WTC11 (cell line): ENCODE results near the gene SPNS2. TPM values are rescaled to one million over a fixed set of nuclear protein-coding genes. Genes with fewer than 3 reads are reported as not detected.

Experiments
- ATAC-seq: fragments of 200-7000 bp; cut with Tn5 transposase; 2 replicates; pipeline ENCODE4 v1.10.0; 2021; ENCODE audit warnings: mild to moderate bottlenecking, moderate library complexity
- CTCF ChIA-PET: fragments of 300-600 bp; sonication (Branson Sonifier 250); formaldehyde crosslinking; loops from one replicate; lab custom pipeline; 2021; ENCODE audit warnings: antibody characterized with exemption; lab: Charles Lee
- POLR2A ChIA-PET: fragments of 350-600 bp; sonication (Branson Sonifier 250); formaldehyde crosslinking; loops from one replicate; lab custom pipeline; 2021; ENCODE audit warnings: antibody characterized with exemption; lab: Charles Lee
- DNase-seq: peaks from one replicate; pipeline ENCODE4 v3.0.0; 2021; ENCODE audit warnings: low spot score
- H3K27ac Mint-ChIP-seq: 2 replicates; pipeline ENCODE4 v1.8.0; 2021; ENCODE audit warnings: mixed read lengths
- H3K27me3 Mint-ChIP-seq: 2 replicates; pipeline ENCODE4 v1.8.0; 2021; ENCODE audit warnings: low read depth, mild to moderate bottlenecking, moderate library complexity, mixed read lengths
- H3K36me3 Mint-ChIP-seq: 2 replicates; pipeline ENCODE4 v1.8.0; 2021; ENCODE audit warnings: mixed read lengths
- H3K4me1 Mint-ChIP-seq: 2 replicates; pipeline ENCODE4 v1.8.0; 2022; ENCODE audit warnings: mixed read lengths
- H3K4me3 Mint-ChIP-seq: 2 replicates; pipeline ENCODE4 v1.8.0; 2021; ENCODE audit warnings: mild to moderate bottlenecking, moderate library complexity, mixed read lengths
- H3K9me3 Mint-ChIP-seq: 2 replicates; pipeline ENCODE4 v1.8.0; 2021; ENCODE audit warnings: mixed read lengths
- AFF4 ChIP-seq: sonication (generic); formaldehyde crosslinking; IDR thresholded peaks from 2 replicates; pipeline ENCODE4 v1.8.1; 2023; ENCODE audit warnings: mild to moderate bottlenecking, missing genetic modification reagents, borderline replicate concordance
- CREM ChIP-seq: sonication (generic); formaldehyde crosslinking; IDR thresholded peaks from 2 replicates; pipeline ENCODE4 v1.8.1; 2022; ENCODE audit warnings: mild to moderate bottlenecking, missing genetic modification reagents, moderate library complexity
- EMX1 ChIP-seq: fragments of 250-450 bp; sonication (Bioruptor Pico); IDR thresholded peaks from 2 replicates; pipeline ENCODE4 v1.8.0; 2021; ENCODE audit warnings: mild to moderate bottlenecking
- ETV6 ChIP-seq: sonication (generic); formaldehyde crosslinking; IDR thresholded peaks from 2 replicates; pipeline ENCODE4 v1.8.1; 2022; ENCODE audit warnings: mild to moderate bottlenecking, missing genetic modification reagents
- IRF1 ChIP-seq: sonication (generic); formaldehyde crosslinking; IDR thresholded peaks from 2 replicates; pipeline ENCODE4 v1.8.0; 2023; ENCODE audit warnings: missing genetic modification reagents
- NFATC4 ChIP-seq: fragments of 250-450 bp; sonication (Bioruptor Pico); IDR thresholded peaks from 2 replicates; pipeline ENCODE4 v1.9.0; 2021; ENCODE audit warnings: mild to moderate bottlenecking
- NR1H2 ChIP-seq: sonication (generic); formaldehyde crosslinking; IDR thresholded peaks from 2 replicates; pipeline ENCODE4 v1.9.0; 2021; ENCODE audit warnings: mild to moderate bottlenecking, moderate library complexity, missing genetic modification reagents
- NR2C2 ChIP-seq: sonication (generic); formaldehyde crosslinking; IDR thresholded peaks from 2 replicates; pipeline ENCODE4 v1.8.0; 2022; ENCODE audit warnings: mild to moderate bottlenecking, missing genetic modification reagents
- NR3C1 ChIP-seq: sonication (generic); formaldehyde crosslinking; conservative IDR thresholded peaks from 2 replicates; pipeline ENCODE4 v1.8.1; 2023; ENCODE audit warnings: low read depth, mild to moderate bottlenecking, missing genetic modification reagents
- OVOL2 ChIP-seq: fragments of 250-450 bp; sonication (Bioruptor Pico); IDR thresholded peaks from 2 replicates; pipeline ENCODE4 v1.9.0; 2021; ENCODE audit warnings: mild to moderate bottlenecking, borderline replicate concordance
- SMAD4 ChIP-seq: sonication (generic); formaldehyde crosslinking; IDR thresholded peaks from 2 replicates; pipeline ENCODE4 v1.8.0; 2022; ENCODE audit warnings: mild to moderate bottlenecking, missing genetic modification reagents
- STAT6 ChIP-seq: sonication (generic); formaldehyde crosslinking; conservative IDR thresholded peaks from 2 replicates; pipeline ENCODE4 v1.8.1; 2023; ENCODE audit warnings: mild to moderate bottlenecking, low read depth, missing genetic modification reagents, moderate library complexity
- TEAD4 ChIP-seq: sonication (generic); formaldehyde crosslinking; IDR thresholded peaks from 2 replicates; pipeline ENCODE4 v1.8.0; 2022; ENCODE audit warnings: mild to moderate bottlenecking, missing genetic modification reagents
- ZNF232 ChIP-seq: sonication (generic); formaldehyde crosslinking; IDR thresholded peaks from 2 replicates; pipeline ENCODE4 v1.8.0; 2022; ENCODE audit warnings: mild to moderate bottlenecking, missing genetic modification reagents
- ZNF423 ChIP-seq: fragments of 250-450 bp; sonication (Bioruptor Pico); IDR thresholded peaks from 2 replicates; pipeline ENCODE4 v2.1.2; 2022; ENCODE audit warnings: mild to moderate bottlenecking, moderate library complexity
- ZNF532 ChIP-seq: fragments of 250-450 bp; sonication (Bioruptor Pico); IDR thresholded peaks from 2 replicates; pipeline ENCODE4 v1.9.0; 2021; ENCODE audit warnings: mild to moderate bottlenecking, borderline replicate concordance
- ZNF671 ChIP-seq: fragments of 250-450 bp; sonication (Bioruptor Pico); IDR thresholded peaks from 2 replicates; pipeline ENCODE4 v1.8.0; 2021; ENCODE audit warnings: mild to moderate bottlenecking
- total RNA-seq: library from RNA; stranded (reverse); gene quantifications from 3 replicates; pipeline ENCODE4 v1.2.3, GENCODE V29; 2021
- TF ChIP-seq, protein P1 (sequence below): sonication (generic); formaldehyde crosslinking; IDR thresholded peaks from 2 replicates; pipeline ENCODE4 v1.8.1; 2023; ENCODE audit warnings: mild to moderate bottlenecking, missing genetic modification reagents, moderate library complexity

SPNS2 gene
- total RNA-seq, 1 experiment from 2014 or later, result 0.87 TPM

DNA sequence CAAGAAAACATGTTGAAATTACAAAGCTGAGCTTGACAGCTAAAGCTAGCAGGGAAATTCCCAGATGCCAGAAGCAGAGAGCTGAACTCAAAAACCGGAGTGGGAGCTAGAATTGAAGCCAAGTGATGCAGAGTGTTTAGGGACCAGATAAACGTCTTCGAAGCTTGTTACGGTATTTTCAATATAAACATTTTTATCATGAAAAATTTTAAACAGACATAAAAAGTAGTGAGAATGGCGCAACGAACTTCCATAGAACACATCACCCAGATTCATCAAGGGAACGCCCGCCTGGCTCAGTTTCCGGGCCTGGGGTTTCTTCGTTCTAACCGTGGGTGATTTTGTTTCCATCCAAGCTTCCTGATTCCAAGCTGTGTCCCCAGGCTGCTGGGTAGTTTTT, 18.1 kb downstream of the SPNS2 start:
- Mint-ChIP-seq H3K4me3 (no peak overlapping the region), H3K27me3 (peaks cover 28% of the 10 kb centered on the region), H3K36me3 (no peaks in the 10 kb centered on the region), H3K9me3 (no peaks in the 10 kb centered on the region), H3K4me1 (peaks cover 7% of the 10 kb centered on the region), H3K27ac (no peak overlapping the region)
- DNase-seq, result no peak
- no peak for TF ChIP-seq ZNF532 (CRISPR knock-in tag)
- TF ChIP-seq AFF4, result no peak
- TF ChIP-seq, protein P1, sequence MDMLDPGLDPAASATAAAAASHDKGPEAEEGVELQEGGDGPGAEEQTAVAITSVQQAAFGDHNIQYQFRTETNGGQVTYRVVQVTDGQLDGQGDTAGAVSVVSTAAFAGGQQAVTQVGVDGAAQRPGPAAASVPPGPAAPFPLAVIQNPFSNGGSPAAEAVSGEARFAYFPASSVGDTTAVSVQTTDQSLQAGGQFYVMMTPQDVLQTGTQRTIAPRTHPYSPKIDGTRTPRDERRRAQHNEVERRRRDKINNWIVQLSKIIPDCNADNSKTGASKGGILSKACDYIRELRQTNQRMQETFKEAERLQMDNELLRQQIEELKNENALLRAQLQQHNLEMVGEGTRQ (CRISPR knock-in tag), result no peak
- TF ChIP-seq NR2C2, result no peak
- TF ChIP-seq ZNF423 (CRISPR knock-in tag), result no peak
- no peak for TF ChIP-seq EMX1 (CRISPR knock-in tag)
- TF ChIP-seq NFATC4 (CRISPR knock-in tag), result no peak
- CTCF ChIA-PET, result interaction anchor here (0.6 kb wide), 1 partner anchor 256 kb away, joined by 5 read pairs; no protein-coding TSS in a partner anchor
- POLR2A ChIA-PET, result no interaction called here
- ATAC-seq, result no peak

DNA sequence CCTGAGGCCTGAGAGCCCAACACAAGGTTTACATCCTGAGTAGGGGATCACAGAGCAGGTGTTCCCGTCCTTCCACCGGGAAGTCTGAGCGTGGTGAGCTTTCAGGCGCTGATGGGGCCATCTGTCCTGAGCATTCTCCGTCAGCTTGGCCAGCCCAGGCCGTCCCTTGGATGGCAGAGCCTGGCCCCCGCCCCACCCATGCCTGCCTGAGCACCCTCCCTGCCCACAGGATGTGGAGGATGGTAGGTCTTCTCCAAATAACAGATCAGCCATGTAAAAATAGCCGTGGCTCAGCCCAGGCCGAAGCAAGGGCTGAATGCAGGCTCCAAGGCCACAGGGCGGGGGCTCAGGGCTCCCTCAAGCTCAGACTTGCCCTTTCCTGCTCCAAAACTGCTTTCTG, 20.2 kb downstream of the SPNS2 start:
- ChIA-PET CTCF (interaction anchor here (1.3 kb wide), 1 partner anchor 98 kb away, joined by 4 read pairs; no protein-coding TSS in a partner anchor), POLR2A (no interaction called here)
- Mint-ChIP-seq H3K27me3 (peaks cover 45% of the 10 kb centered on the region), H3K36me3 (no peaks in the 10 kb centered on the region), H3K27ac (no peak overlapping the region), H3K4me3 (no peak overlapping the region), H3K9me3 (no peaks in the 10 kb centered on the region), H3K4me1 (peaks cover 7% of the 10 kb centered on the region)
- TF ChIP-seq ETV6 (CRISPR knock-in tag) (no peak), STAT6 (CRISPR knock-in tag) (no peak), TEAD4 (CRISPR knock-in tag) (no peak), SMAD4 (no peak), IRF1 (CRISPR knock-in tag) (no peak), NR1H2 (CRISPR knock-in tag) (no peak), ZNF232 (CRISPR knock-in tag) (no peak), NR3C1 (CRISPR knock-in tag) (no peak), OVOL2 (CRISPR knock-in tag) (no peak), CREM (CRISPR knock-in tag) (no peak), EMX1 (CRISPR knock-in tag) (no peak), ZNF671 (CRISPR knock-in tag) (no peak)
- no peak for DNase-seq
- ATAC-seq, result no peak
